IPS-18c (cell line): Measurements from ENCODE around the gene VASN.
"Not testable (repeated sequence)": the region's sequence is repeated elsewhere in the genome, so short reads cannot be mapped to it uniquely, and the experiment has no call there.

Experiments
- H3K4me3 ChIP-seq: 2 replicates; pipeline ENCODE4 v1.7.0; 2013; ENCODE audit warnings: low read depth, mild to moderate bottlenecking, low read length, moderate library complexity; ENCODE audit not compliant: insufficient read depth
- H3K9me3 ChIP-seq: one replicate; pipeline ENCODE4 v1.6.1; 2013; ENCODE audit warnings: mild to moderate bottlenecking, low read length, moderate library complexity; ENCODE audit not compliant: control insufficient read depth, insufficient read depth

The VASN gene

DNA sequence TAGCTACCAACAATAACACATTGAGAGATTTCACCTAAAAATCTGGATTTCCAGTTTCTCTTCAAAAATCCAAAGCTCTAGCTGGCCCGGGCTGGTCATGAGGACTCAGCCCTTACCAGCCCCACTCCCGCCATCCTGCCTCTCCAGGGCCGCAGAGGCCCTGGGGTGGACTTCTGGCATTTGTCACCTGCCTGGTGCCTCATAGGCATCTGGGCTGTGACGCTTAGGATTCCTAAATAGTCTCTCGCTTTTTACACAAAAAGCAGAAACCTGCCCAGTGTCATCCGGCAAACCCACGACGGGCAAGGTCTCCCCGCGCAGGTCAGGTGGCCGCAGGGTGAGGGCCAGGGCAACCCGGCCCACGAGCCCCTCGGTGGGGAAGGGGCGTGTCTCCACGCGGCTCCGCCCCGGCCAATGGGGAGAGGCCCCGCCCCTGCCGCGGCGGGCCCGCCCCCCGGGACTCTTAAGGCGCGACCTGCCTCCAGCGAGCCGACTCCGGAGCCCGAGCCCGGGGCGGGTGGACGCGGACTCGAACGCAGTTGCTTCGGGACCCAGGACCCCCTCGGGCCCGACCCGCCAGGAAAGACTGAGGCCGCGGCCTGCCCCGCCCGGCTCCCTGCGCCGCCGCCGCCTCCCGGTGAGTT is at the start of gene VASN:
VASN (plus strand) TSS at position 492 of the 644 bp plus-strand sequence. CDS start 9,030 bp downstream, outside the sequence.
- no peaks in the 10 kb centered on the region for H3K9me3 ChIP-seq
- peak within 1 kb of the TSS; percentile 65 for H3K4me3 ChIP-seq

DNA sequence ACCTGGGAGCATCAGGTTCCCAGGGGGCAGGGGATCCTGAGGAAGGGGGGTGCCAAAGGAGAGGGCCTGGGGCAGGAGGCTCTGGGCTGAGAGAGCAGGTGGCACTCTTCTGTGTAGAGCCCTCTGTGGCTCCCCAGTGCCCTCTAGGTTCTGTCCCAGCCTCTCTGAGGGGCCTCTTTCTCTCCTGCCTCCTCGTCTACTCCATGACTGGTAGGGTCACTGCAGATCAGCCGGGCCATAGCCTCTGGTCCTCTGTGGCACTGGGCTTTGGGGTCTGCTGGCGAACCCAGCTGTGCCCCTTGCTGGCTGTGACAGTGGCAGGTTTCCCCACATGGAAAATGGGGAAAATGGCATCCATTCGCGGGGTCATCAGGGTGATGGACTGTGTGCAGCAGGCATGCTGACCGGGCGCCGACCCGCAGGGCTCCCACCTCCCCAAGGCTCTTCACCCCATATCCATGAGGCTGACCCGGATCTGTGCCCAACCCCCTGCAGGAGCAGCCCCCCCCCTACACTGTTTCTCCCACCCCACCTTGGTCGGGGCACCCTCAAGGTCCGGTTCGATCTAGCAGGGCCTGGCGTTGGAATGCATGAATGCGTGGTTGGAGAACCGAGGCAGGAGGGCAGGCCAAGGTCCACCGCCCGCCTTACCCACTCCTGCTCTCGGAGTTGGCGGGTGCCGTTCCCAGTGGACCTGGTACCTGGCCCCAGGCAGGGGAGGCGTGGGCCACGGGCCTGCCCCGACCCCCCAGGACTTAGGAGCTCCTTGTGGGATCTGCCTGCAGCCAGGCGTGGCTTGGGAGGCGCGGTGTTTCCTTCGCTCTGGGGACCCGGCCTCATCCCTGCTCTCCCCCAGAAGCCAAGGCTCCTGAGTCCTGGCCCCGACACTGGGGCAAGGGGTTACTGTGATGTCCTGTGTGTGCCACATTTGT is 49.3 kb upstream of the VASN start:
- Histone ChIP-seq H3K9me3 (no peaks in the 10 kb centered on the region), H3K4me3 (no peak overlapping the region)

DNA sequence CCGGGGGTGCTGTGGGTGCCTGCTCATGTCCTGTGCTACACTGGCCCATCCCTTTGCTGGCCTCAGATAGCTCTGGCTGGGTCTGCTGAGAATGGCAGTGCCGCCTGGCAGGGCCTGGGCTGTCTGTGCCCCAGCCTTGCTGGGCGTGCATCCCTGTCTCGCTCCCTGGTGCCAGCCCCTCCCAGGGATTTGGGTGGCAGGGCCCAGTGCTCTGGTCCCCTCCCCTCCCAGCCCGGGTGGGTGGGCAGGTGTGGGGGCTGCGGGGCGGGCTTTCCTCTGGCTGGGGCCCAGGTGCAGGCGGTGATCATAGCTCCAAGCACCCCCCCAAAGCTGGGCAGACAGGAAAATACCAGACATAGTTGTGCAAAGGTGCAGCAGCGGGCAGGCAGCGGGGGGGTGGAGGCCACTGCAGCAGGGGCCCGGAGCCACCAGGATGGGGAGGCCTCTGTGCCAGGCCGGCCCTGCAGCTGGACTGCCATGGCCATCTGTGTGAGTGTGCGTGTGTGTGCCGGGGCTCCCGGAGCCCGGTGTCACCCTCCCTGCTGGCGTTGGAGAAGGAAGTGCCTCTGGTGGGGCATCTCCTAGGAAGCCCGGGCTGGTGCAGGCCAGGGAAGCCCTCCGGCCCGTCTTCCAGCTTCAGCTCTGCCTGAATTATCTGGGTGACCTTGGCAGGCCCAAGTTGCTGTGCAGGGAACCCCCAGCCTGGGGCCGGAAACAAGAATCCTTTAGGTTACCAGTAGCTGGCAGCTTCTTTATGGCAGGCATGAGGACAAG is 48.4 kb upstream of the VASN start:
- no peaks in the 10 kb centered on the region for H3K9me3 ChIP-seq
- no peak overlapping the region for H3K4me3 ChIP-seq

DNA sequence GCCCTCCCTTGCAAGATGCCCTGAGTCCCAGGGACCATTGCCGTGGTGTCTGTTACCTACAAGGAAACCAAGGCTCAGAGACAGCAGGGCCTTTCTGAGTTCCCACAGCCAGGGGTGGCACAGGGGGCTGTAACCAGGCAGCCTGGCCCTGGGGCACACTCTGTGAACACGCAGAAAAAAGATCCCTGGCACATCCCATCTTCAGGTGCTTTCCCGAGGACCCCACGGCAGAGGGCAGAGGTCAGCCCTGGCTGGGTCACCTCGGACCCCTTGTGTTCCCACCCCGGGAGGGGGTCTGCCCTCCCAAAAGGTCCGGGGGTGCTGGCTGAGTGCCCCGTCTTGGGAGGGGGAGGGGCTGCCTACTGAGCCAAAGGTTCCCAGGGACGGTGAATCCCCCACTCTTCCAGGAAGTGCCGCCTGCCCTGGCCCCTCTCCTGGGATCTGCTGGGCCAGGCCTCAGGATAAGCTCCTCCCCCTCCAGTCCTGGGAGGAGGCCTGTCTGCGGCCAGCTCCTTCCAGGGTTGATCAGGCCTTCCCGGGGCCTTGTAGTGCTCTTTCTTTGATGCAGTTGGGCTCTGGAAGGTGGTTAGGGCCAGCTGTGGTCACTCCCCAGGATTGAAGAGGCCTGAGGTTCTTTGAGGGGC is 47.7 kb upstream of the VASN start:
- 0 out of 2 replicates have a peak overlapping the region, but pooled peaks have one; percentile 24 for H3K4me3 ChIP-seq
- no peaks in the 10 kb centered on the region for H3K9me3 ChIP-seq

DNA sequence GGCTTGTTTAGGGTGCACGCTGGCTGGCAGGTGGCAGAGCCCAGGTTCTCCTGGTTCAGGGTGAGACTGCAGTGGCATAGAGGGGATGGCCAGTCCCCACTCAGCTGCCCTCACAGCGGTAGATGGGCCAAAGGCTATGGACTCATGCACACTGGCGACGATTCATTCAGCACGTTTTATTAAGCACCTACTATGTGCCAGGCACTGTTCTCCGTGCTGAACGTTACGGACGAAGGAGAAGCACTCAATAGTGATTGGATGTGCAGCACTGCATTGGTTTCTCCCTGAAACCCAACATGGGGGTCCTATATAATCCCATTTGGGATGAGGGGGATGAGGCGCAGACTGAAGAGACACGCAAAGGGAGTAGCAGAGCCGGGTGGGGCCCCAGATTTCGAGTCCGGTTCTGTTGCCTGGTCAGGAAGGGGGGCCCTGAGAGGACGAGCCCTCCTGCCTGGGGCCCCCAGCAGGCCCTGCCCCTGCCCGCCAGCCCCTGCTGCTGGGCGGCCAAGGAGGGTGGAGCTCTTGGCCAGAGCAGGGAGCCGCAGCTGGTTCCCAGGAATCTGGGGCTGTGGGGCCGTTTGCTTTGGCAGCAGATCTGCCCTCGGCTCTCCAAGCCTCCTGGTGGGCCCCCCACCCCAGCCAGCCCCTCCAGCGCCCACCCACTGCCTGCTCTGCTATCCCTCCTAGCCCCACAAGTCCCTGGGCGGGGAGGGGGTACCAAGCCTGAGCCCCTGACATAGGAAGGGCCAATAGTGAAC is 47.0 kb upstream of the VASN start:
- Histone ChIP-seq H3K4me3 (0 out of 2 replicates have a peak overlapping the region, but pooled peaks have one; percentile 24), H3K9me3 (no peaks in the 10 kb centered on the region)

DNA sequence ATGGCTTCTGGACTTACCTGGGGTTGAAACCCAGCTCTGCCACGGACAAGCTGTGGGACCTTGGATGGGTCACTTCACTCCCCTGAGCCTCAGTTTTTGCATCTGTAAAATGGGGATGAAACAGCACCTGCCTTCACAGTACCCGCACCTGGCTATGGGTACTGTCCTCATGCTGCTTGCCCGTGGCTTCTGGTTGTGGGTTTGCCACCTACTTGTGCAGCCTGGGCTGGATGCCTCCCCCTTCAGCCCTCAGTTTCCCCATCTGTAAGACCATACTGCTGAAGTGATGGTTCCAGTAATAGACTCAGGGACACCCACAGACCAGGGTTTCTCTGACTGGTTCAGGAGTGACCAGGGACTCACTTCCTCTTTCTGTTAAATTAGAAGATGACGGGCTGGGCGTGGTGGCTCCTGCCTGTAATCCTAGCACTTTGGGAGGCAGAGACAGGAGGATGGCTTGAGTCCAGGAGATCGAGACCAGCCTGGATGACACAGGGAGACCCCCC is 46.3 kb upstream of the VASN start:
- H3K9me3 ChIP-seq, result no peaks in the 10 kb centered on the region
- no peak overlapping the region for H3K4me3 ChIP-seq

DNA sequence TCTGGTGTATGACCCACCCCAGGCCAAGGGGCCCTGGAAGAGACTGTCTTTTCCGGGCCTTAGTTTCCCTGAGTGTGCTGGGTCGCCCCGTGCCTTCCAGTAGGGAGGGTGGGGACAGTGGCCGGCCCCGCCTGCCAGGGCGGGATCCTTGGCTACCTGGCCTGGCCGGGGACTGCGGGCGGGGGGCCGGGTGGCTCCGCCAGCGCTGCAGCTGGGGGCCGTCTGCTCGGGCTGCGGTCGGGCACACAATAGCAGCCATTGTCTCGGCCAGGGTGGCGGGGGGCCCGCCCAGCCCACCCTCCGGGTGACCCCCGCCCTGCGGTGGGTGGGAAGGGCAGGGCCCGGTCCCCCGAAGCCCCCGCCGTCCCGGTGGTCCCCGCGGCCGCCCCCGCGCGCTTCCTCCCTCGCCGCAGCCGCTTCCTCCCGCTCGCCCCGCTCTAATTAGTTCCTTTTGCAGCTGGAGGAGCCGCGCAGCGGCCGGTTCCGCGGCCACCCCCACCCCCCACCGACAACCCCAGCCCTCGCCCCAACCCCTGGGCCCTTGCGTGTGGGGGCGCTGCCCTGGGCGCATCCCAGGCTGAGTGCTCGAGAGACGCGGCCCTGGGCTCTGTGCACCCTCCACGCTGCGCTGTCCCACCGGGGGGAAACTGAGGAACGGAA is 44.1 kb upstream of the VASN start:
- no peaks in the 10 kb centered on the region for H3K9me3 ChIP-seq
- H3K4me3 ChIP-seq, result peak overlapping the region; percentile 43; the same call in 1 of the 2 replicates

DNA sequence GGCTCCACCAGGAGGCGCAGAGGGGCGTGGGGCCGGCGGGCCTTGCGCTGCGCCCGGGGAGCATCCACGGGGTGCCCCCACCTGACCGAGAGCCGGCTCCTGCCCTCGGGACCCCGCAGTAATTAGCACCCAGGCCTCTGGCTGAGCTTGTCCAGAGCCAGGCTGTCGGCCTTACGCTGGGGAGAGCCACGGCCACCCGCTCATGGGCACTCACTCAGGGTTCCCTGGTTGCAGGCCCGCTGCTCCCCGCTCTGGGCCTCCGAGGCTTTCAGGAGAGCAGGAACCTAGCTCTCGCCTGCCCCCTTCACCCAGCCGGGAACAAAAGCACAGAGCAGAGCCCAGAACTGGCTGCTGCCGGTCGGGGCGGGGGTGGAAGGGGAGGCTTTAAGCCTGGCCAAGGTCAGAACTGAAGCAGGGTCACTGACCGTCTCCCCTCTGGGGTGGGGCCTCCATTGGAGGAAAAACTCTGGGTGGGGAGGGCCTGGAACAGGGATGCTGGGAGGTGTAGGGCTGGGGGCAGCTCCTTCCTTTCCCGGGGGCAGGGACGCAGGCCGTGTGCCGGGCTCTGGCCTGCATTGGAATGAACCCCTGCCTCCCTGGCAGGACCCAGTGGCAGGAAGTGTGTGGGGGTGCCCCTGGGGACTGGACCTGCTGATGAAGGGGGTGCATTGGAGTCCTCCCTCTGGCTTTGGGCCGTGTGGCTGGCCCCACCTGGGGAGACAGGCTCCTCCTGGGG is 43.4 kb upstream of the VASN start:
- Histone ChIP-seq H3K9me3 (no peaks in the 10 kb centered on the region), H3K4me3 (peak overlapping the region; percentile 43)

DNA sequence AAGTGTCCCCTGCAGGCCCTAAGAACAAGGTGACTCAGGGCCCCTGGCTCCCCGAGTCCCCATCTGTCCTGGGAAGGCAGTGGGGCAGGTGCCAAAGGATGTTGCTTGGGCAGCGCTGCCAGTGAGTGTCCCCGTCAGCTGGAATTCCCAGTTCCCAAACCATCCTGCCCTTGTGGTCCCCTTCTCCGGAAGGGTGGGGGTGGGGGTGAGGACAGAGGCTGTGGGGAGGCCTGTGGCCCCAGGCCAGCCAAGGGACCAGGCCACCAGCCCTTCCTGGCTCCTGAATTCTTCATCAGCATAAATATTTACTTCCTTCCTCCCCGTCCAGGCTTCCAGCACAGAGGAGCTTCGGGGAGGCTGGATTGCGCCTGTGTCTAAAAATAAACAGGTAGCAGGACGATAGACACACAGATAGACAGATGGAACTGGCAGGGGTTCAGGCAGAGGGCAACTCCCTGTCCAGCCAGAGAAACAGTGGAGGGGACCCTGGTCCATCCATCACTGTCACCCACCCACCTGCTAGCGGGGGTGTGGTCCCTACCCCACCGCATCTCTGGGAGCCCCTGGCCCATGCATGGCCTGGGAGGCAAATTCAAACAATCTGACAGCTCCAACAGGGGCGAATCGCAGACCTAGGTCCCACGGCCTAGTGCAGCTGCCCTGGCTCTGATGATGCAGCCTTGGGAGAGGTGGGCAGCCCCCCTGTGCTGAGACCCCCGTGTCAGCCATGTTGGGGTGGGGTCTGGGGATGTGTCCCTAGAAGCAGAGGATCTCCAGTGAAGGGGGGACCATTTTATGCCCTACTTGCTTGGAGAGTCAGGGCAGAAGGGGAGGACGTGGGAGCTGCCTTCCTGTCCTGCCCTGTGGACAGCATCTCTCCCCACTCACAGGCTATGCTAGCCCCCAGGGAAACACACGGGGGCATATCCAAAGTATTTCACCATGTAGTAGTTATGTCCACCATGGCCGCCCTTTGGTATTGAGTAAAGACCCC is 42.6 kb upstream of the VASN start:
- Histone ChIP-seq H3K4me3 (no peak overlapping the region; the same call in 1 of the 2 replicates), H3K9me3 (no peaks in the 10 kb centered on the region)

DNA sequence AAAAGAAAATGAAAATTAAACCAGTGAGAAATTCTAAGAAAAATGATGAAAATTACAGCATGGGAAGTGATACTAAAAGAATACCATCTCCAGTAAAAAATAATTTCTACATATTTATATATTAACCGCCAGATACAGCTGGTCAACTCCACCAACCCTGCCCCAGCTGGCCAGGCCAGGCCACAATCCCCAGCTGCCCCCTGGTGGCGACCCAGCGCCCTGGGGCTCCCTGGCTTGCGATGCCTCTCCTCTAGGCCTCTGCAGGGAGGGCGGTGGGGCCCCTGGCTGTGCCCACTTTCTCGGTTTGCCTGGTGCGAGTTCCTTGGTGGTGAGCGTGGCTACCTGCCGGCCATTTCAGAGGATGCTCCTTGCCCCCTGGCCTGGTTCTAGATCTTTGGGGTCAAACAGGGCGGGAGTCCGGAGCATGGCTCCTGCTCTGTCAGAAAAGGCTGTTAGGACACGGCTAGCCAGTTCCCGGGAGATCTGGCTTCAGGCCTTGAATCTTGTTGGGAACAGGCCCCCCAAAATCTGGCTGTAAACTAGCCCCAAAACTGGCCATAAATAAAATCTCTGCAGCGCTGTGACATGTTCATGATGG is 41.3 kb upstream of the VASN start:
- H3K9me3 ChIP-seq, result no peaks in the 10 kb centered on the region

DNA sequence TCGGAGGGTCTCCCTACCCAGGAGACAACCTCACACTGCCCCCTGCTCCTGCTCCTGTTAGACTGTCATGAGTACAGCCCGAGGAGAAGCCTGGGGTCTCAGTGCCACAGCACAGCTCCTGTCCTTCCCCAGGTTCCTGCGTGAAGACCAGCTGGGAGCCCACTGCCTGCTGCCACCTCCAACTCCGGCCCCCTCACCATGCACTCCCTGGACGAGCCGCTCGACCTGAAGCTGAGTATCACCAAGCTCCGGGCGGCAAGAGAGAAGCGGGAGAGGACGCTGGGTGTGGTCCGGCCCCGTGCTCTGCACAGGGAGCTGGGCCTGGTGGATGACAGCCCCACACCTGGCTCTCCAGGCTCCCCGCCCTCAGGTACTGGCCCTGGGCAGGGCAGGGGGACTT is 39.6 kb upstream of the VASN start:
- no peak overlapping the region for H3K4me3 ChIP-seq
- H3K9me3 ChIP-seq, result no peaks in the 10 kb centered on the region

More for the DNA sequence above, 41.3 kb upstream of the VASN start:
- no peak overlapping the region for H3K4me3 ChIP-seq

DNA sequence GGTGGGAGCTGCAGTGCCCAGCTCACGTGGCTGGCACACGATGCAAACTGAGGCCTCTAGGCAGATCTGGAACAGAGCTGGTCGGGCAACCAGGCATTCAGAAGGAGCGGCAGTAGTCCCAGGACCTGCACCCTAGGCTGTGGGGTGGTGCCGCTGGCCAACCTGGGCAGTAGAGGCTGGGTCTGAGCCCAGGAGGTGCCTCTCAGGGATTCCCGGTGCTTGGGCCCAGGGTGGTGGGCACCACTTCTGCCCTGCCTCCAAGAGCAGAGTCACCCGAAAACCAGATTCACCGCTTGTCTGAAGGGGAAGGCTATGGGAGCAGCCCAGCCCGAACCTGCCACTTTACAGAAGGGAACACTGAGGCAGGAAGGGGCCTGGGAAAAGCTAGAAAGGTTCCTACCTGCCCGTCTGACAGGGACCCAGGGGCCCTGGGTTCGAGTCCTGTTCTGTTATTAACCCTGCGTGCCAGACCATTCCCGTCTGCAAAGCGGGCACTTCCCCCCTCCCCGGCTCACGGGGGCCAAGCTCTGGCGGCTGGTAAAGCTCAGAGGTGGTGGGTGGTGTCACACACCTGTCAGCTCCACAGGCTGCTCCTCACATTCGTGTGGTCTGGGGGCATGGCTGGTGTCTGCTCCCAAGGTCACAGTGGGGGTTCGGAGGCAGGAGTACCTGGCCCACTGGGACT is 38.9 kb upstream of the VASN start:
- no peak overlapping the region for H3K4me3 ChIP-seq
- H3K9me3 ChIP-seq, result no peaks in the 10 kb centered on the region

DNA sequence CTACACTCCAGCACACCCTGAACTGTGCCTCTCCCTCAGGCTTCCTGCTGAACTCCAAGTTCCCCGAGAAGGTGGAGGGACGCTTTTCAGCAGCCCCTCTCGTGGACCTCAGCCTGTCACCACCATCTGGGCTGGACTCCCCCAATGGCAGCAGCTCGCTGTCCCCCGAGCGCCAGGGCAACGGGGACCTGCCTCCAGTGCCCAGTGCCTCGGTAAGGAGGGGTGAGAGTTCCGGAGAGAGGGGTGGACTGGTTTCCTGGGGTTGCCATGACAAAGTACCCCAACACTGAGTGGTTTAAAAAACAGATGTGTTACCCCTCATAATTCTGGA is 38.4 kb upstream of the VASN start:
- H3K4me3 ChIP-seq, result no peak overlapping the region
- H3K9me3 ChIP-seq, result no peaks in the 10 kb centered on the region

DNA sequence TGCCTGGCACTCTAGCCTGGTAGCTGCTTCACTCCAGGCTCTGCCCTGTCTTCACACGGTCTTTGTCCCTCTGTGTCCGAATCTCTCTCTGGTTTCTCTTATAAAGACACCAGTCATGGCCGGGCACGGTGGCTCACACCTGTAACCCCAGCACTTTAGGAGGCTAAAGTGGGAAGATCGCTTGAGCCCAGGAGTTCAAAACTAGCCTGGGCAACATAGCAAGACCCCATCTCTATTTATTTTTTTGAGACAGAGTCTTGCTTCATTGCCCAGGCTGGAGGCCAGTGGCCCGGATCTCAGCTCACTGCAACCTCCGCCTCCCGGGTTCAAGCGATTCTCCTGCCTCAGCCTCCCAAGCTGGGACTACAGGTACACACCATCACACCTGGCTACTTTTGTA is 37.9 kb upstream of the VASN start:
- not testable (repeated sequence) for H3K4me3 ChIP-seq, H3K9me3 ChIP-seq
